ENCODE measurements around the gene ADGRL3.

DNA sequence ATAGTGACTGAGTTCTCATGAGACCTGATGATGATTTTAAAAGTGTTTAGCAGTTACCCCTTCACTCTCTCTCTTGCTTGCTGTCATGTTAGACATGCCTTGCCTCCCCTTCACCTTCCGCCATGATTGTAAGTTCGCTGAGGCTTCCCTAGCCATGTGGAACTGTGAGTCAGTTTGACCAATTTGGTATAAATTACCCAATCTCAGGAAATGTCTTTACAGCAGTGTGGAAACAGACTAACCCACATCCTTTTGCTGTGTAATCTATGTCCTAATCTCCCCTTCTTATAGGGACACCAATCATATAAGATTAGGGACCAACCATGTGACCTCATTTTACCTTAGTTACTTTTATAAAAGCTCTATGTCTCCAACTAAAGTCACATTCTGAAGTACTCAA is 677.8 kb downstream of the ADGRL3 start:
- TF ChIP-seq, protein P1, sequence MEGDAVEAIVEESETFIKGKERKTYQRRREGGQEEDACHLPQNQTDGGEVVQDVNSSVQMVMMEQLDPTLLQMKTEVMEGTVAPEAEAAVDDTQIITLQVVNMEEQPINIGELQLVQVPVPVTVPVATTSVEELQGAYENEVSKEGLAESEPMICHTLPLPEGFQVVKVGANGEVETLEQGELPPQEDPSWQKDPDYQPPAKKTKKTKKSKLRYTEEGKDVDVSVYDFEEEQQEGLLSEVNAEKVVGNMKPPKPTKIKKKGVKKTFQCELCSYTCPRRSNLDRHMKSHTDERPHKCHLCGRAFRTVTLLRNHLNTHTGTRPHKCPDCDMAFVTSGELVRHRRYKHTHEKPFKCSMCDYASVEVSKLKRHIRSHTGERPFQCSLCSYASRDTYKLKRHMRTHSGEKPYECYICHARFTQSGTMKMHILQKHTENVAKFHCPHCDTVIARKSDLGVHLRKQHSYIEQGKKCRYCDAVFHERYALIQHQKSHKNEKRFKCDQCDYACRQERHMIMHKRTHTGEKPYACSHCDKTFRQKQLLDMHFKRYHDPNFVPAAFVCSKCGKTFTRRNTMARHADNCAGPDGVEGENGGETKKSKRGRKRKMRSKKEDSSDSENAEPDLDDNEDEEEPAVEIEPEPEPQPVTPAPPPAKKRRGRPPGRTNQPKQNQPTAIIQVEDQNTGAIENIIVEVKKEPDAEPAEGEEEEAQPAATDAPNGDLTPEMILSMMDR (IDR thresholded peaks at IDR 0.05; ENCODE audit: borderline replicate concordance, extremely low read depth, low read length, poor library complexity, severe bottlenecking): no peak
- no peak for TF ChIP-seq EZH2 (IDR thresholded peaks at IDR 0.05; ENCODE audit: borderline replicate concordance, low read depth, low read length, severe bottlenecking)
